A549 (cell line): ENCODE data around the gene CNOT3. TPM values are rescaled to one million over a fixed set of nuclear protein-coding genes. Genes with fewer than 3 reads are reported as not detected.

Source experiments
- ATAC-seq, 2 experiments: fragments of 200-7000 bp in 1 of 2; fragments of >200 bp in 1 of 2; cut with Nextera tagmentation in 1 of 2; cut with Tn5 transposase in 1 of 2; 3 replicates each; pipeline versions ENCODE4 v1.8.0 to v1.9.1; 2018 to 2020; ENCODE audit warnings: mild to moderate bottlenecking in 1 of 2, moderate library complexity in 1 of 2
- CTCF ChIA-PET: fragments of 300-600 bp; sonication (Branson Sonifier 250); formaldehyde crosslinking; extraction: SDS; loops from one replicate; lab custom pipeline; 2021; ENCODE audit warnings: antibody characterized with exemption, inconsistent platforms; lab: Yijun Ruan, JAX
- POLR2A ChIA-PET: fragments of 350-600 bp; formaldehyde crosslinking; extraction: SDS; loops from one replicate; lab custom pipeline; 2021; ENCODE audit warnings: antibody characterized with exemption, inconsistent platforms; lab: Yijun Ruan, JAX
- DNase-seq, 2 experiments: peaks; one replicate each; pipeline versions ENCODE4 v3.0.0 to v3.0.0-alpha.2; 2011 to 2016; ENCODE audit warnings: low read depth in 1 of 2, low spot score in 1 of 2
- FAIRE-seq: peaks from 2 replicates; lab custom pipeline; 2011; peaks lifted over from hg19 to GRCh38; lab: Jason Lieb, UNC
- H3K27ac ChIP-seq, 2 experiments: fragments of >200 bp; sonication (Bioruptor Twin); formaldehyde crosslinking; 3 replicates each; pipeline ENCODE4 v1.5.1; 2016 to 2017
- H3K4me1 ChIP-seq: fragments of >200 bp; sonication (Bioruptor Twin); formaldehyde crosslinking; 3 replicates; pipeline ENCODE4 v1.6.1; 2016
- H3K4me2 ChIP-seq: fragments of >200 bp; sonication (Bioruptor Twin); formaldehyde crosslinking; 3 replicates; pipeline ENCODE4 v1.6.1; 2016
- H3K4me3 ChIP-seq: fragments of >200 bp; sonication (Bioruptor Twin); formaldehyde crosslinking; 3 replicates; pipeline ENCODE4 v1.5.1; 2016
- H3K9me3 ChIP-seq: fragments of >200 bp; sonication (Bioruptor Twin); formaldehyde crosslinking; 3 replicates; pipeline ENCODE4 v1.6.1; 2016
- CBX8 ChIP-seq: fragments of 200-600 bp; sonication (generic); IDR thresholded peaks from 2 replicates; pipeline ENCODE4 v1.6.1; 2016
- CTCF ChIP-seq: fragments of >200 bp; sonication (Bioruptor Twin); formaldehyde crosslinking; IDR thresholded peaks from 3 replicates; pipeline ENCODE4 v1.5.1; 2016
- EHF ChIP-seq: fragments of 250-450 bp; sonication (Bioruptor Pico); IDR thresholded peaks from 2 replicates; pipeline ENCODE4 v1.5.0; 2020; ENCODE audit warnings: mild to moderate bottlenecking
- EHMT2 ChIP-seq: fragments of 200-600 bp; sonication (generic); IDR thresholded peaks from 2 replicates; pipeline ENCODE4 v1.6.1; 2016; ENCODE audit warnings: antibody characterized with exemption, low read depth, mild to moderate bottlenecking, moderate library complexity
- EP300 ChIP-seq, 2 experiments: fragments of >200 bp; sonication (Bioruptor Twin); formaldehyde crosslinking; IDR thresholded peaks; 2 replicates in 1 of 2; 3 replicates in 1 of 2; pipeline ENCODE4 v1.6.1; 2016 to 2017
- FOSB ChIP-seq: fragments of 250-450 bp; sonication (Bioruptor Pico); IDR thresholded peaks from 2 replicates; pipeline ENCODE4 v1.5.0; 2020; ENCODE audit warnings: mild to moderate bottlenecking, moderate library complexity
- FOSL2 ChIP-seq, 2 experiments: fragments of 450-650 bp in 1 of 2; fragments of >200 bp in 1 of 2; sonication (Bioruptor Twin) in 1 of 2; formaldehyde crosslinking; IDR thresholded peaks; 2 replicates each; pipeline versions ENCODE4 v1.5.0 to v1.6.1; 2016 to 2020; ENCODE audit warnings: mild to moderate bottlenecking in 1 of 2, moderate library complexity in 1 of 2
- HDAC2 ChIP-seq: fragments of 200-600 bp; sonication (generic); IDR thresholded peaks from 2 replicates; pipeline ENCODE4 v1.6.1; 2016
- HOXA7 ChIP-seq: fragments of 250-450 bp; sonication (Bioruptor Pico); IDR thresholded peaks from 2 replicates; pipeline ENCODE4 v1.5.0; 2020; ENCODE audit warnings: mild to moderate bottlenecking, moderate library complexity
- JUN ChIP-seq, 2 experiments: fragments of >200 bp; sonication (Bioruptor Twin); formaldehyde crosslinking; IDR thresholded peaks; 2 replicates in 1 of 2; 3 replicates in 1 of 2; pipeline ENCODE4 v1.6.1; 2016 to 2017
- JUNB ChIP-seq: fragments of >200 bp; sonication (Bioruptor Twin); formaldehyde crosslinking; IDR thresholded peaks from 2 replicates; pipeline ENCODE4 v1.6.1; 2016
- KDM5A ChIP-seq: fragments of 200-600 bp; sonication (generic); IDR thresholded peaks from 2 replicates; pipeline ENCODE4 v1.6.1; 2016; ENCODE audit warnings: antibody characterized with exemption, mild to moderate bottlenecking
- MAFK ChIP-seq: fragments of 450-650 bp; IDR thresholded peaks from 2 replicates; pipeline ENCODE4 v1.6.1; 2014; ENCODE audit not compliant: partially characterized antibody
- MAZ ChIP-seq: fragments of 150-350 bp; IDR thresholded peaks from 2 replicates; pipeline ENCODE4 v1.6.1; 2014; ENCODE audit warnings: antibody characterized with exemption, low read depth, low read length, borderline replicate concordance
- MYC ChIP-seq: IDR thresholded peaks from 2 replicates; pipeline ENCODE4 v1.6.1; 2012; ENCODE audit warnings: mild to moderate bottlenecking, inconsistent platforms, low read length, improper control_type of control experiment, borderline replicate concordance
- PHF8 ChIP-seq: fragments of 200-600 bp; sonication (generic); IDR thresholded peaks from 2 replicates; pipeline ENCODE4 v1.6.1; 2016; ENCODE audit warnings: low read depth, mild to moderate bottlenecking, antibody characterized with exemption, moderate library complexity, borderline replicate concordance
- POLR2A ChIP-seq: IDR thresholded peaks from 2 replicates; pipeline ENCODE4 v1.6.1; 2012; ENCODE audit warnings: mild to moderate bottlenecking, low read length
- POLR2AphosphoS2 ChIP-seq: conservative IDR thresholded peaks from 2 replicates; pipeline ENCODE4 v1.6.1; 2012; ENCODE audit warnings: low read length, improper control_type of control experiment, inconsistent platforms
- RARB ChIP-seq: fragments of 250-450 bp; sonication (Bioruptor Pico); IDR thresholded peaks from 2 replicates; pipeline ENCODE4 v1.8.0; 2021; ENCODE audit warnings: mild to moderate bottlenecking, moderate library complexity
- SMC3 ChIP-seq: fragments of >200 bp; sonication (Bioruptor Twin); formaldehyde crosslinking; IDR thresholded peaks from 3 replicates; pipeline ENCODE4 v1.6.1; 2018; ENCODE audit warnings: inconsistent platforms
- SREBF2 ChIP-seq: fragments of 450-650 bp; IDR thresholded peaks from 2 replicates; pipeline ENCODE4 v1.6.1; 2014; ENCODE audit warnings: mild to moderate bottlenecking, moderate library complexity
- ZNF302 ChIP-seq: fragments of 250-450 bp; sonication (Bioruptor Pico); IDR thresholded peaks from 2 replicates; pipeline ENCODE4 v1.9.0; 2021; ENCODE audit warnings: inconsistent platforms, mild to moderate bottlenecking, moderate library complexity
- WGBS: methylation state at CpG from one replicate; pipeline ENCODE4 v1.1.6; 2017; ENCODE audit errors: missing lambda C conversion rate; 5-methylcytosine and 5-hydroxymethylcytosine counted together
- polyA plus RNA-seq, 4 experiments: library from polyadenylated mRNA; depleted of rRNA in 3 of 4; stranded (reverse); fragments of >200 nt; fragmentation: RNase III in 1 of 4; extraction: RNeasy Plus Mini Kit Qiagen cat#74134 plus additional on column Dnase treatment in 1 of 4; gene quantifications; 2 replicates in 3 of 4; 3 replicates in 1 of 4; pipeline ENCODE4 v1.2.3, GENCODE V29; 2011 to 2017
- TF ChIP-seq, protein P1 (sequence below): fragments of 450-650 bp; IDR thresholded peaks from 2 replicates; pipeline ENCODE4 v1.6.1; 2014; ENCODE audit warnings: antibody characterized with exemption
- TF ChIP-seq, protein P2 (sequence below): IDR thresholded peaks from 2 replicates; pipeline ENCODE4 v1.6.1; 2012
- TF ChIP-seq, protein P3 (sequence below): fragments of 200-600 bp; sonication (generic); IDR thresholded peaks from 2 replicates; pipeline ENCODE4 v1.6.1; 2016; ENCODE audit warnings: antibody characterized with exemption, mild to moderate bottlenecking, moderate library complexity

CNOT3 gene
- polyA plus RNA-seq, 2 of the 4 experiments (the other 2 are of a cell fraction), result 24.9 to 59.2 TPM

DNA sequence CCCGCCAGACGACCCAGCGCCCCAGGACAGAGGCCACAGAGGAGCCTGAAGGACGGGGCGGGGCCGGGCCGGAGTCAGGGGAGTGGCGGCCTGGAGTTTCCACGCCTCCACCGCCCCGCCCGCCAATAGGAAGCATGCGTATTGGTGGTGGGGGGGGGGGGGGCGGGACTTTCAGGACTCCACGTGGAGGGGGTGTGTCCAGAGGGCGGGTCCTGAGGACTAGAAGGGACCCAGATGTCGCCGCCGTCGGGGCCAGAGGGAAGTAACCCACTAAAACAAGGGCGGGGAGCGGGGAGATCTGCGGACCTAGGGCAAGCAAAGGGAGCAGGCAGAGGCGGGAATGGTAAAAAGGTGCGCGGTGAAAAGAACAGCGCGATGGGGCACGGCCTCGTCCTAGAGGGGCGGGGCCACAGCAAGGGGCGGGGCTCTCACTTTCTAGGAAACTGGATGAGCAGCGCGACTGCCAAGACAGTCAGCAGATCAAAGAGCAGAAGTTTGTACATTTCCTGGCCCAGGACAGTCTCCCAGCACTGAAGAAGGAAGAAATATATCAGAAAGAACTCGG is 24.8 kb downstream of the CNOT3 start:
- peak overlapping the region in 1 of 2 experiments; percentile 54; a peak in 2 of 6 replicates for H3K27ac ChIP-seq
- H3K9me3 ChIP-seq, result no peaks in the 10 kb centered on the region
- 2% methylated on average over 22 of the region's 35 CpGs for WGBS
- peak overlapping the region; percentile 81 for H3K4me2 ChIP-seq
- peak; percentile 22 to 33 for ATAC-seq
- ChIA-PET POLR2A (interaction anchor here (1.1 kb wide), 1 partner anchor 27 kb away, joined by 3 read pairs; the partner anchor contains the start of gene MBOAT7), CTCF (no interaction called here)
- TF ChIP-seq MAZ (no peak), MAFK (no peak), JUN (IDR thresholded peaks at IDR 0.05) (peak in 1 of 2 experiments; percentile 44; a peak in 1 of 5 replicates), MYC (0 out of 2 replicates have a peak, but pooled peaks have one; percentile 60), ZNF302 (CRISPR knock-in tag) (no peak), HDAC2 (no peak), JUNB (no peak), RARB (CRISPR knock-in tag) (no peak)
- TF ChIP-seq, protein P1, sequence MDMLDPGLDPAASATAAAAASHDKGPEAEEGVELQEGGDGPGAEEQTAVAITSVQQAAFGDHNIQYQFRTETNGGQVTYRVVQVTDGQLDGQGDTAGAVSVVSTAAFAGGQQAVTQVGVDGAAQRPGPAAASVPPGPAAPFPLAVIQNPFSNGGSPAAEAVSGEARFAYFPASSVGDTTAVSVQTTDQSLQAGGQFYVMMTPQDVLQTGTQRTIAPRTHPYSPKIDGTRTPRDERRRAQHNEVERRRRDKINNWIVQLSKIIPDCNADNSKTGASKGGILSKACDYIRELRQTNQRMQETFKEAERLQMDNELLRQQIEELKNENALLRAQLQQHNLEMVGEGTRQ, result peak; percentile 23; the same call in 1 of the 2 replicates
- TF ChIP-seq, protein P2, sequence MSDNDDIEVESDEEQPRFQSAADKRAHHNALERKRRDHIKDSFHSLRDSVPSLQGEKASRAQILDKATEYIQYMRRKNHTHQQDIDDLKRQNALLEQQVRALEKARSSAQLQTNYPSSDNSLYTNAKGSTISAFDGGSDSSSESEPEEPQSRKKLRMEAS, result peak; percentile 58
- peak; percentile 78 to 89 for DNase-seq
- no peak for FAIRE-seq
- H3K4me1 ChIP-seq, result peaks cover 31% of the 10 kb centered on the region
- H3K4me3 ChIP-seq, result peak overlapping the region; percentile 49

DNA sequence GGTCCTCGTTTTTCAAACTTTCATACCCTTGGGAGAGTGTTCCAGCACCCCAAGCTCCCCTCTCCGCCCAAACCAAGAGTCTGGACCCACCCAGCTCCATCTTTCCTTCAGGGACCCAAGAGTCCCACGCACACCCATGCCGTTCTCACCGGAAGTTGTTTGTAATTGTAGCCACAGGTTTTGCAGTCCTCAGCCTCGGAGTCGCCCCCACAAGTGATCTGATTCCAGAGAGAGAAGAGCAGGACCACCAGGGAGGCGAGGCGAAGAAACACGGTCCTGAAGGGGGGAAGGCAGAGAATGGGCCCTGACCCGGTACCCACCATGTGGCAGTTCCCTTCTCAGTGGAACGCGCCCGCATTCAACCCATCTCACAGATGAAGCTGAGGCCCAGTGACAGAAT is 25.3 kb downstream of the CNOT3 start:
- no peak for TF ChIP-seq FOSB
- no peak for TF ChIP-seq FOSL2 (IDR thresholded peaks at IDR 0.05)
- no peak for TF ChIP-seq FOSL2 (CRISPR knock-in tag; IDR thresholded peaks at IDR 0.05)
- no peak for TF ChIP-seq HOXA7
- no peak for TF ChIP-seq POLR2AphosphoS2
- TF ChIP-seq SMC3, result no peak
- TF ChIP-seq CBX8, result no peak
- no peak for TF ChIP-seq POLR2A
- no peak for TF ChIP-seq CTCF
- no peak for TF ChIP-seq EP300 (IDR thresholded peaks at IDR 0.05)
- no peak for TF ChIP-seq PHF8
- no peak for TF ChIP-seq EHMT2
- TF ChIP-seq EHF (CRISPR knock-in tag), result no peak
- no peak for TF ChIP-seq KDM5A
- TF ChIP-seq, protein P1, result no peak
- TF ChIP-seq, protein P2, result no peak
- no peak for TF ChIP-seq SREBF2
- TF ChIP-seq, protein P3, sequence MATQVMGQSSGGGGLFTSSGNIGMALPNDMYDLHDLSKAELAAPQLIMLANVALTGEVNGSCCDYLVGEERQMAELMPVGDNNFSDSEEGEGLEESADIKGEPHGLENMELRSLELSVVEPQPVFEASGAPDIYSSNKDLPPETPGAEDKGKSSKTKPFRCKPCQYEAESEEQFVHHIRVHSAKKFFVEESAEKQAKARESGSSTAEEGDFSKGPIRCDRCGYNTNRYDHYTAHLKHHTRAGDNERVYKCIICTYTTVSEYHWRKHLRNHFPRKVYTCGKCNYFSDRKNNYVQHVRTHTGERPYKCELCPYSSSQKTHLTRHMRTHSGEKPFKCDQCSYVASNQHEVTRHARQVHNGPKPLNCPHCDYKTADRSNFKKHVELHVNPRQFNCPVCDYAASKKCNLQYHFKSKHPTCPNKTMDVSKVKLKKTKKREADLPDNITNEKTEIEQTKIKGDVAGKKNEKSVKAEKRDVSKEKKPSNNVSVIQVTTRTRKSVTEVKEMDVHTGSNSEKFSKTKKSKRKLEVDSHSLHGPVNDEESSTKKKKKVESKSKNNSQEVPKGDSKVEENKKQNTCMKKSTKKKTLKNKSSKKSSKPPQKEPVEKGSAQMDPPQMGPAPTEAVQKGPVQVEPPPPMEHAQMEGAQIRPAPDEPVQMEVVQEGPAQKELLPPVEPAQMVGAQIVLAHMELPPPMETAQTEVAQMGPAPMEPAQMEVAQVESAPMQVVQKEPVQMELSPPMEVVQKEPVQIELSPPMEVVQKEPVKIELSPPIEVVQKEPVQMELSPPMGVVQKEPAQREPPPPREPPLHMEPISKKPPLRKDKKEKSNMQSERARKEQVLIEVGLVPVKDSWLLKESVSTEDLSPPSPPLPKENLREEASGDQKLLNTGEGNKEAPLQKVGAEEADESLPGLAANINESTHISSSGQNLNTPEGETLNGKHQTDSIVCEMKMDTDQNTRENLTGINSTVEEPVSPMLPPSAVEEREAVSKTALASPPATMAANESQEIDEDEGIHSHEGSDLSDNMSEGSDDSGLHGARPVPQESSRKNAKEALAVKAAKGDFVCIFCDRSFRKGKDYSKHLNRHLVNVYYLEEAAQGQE, result no peak
- Histone ChIP-seq H3K4me1 (peaks cover 31% of the 10 kb centered on the region), H3K27ac (peak overlapping the region in 1 of 2 experiments; percentile 5; a peak in 1 of 6 replicates), H3K4me3 (peak overlapping the region; percentile 49), H3K9me3 (no peaks in the 10 kb centered on the region), H3K4me2 (peak overlapping the region; percentile 81)
- WGBS, result 81% methylated on average over 14 of the region's 14 CpGs
- DNase-seq, result no peak
- ChIA-PET POLR2A (interaction anchor here (1.1 kb wide), 1 partner anchor 27 kb away, joined by 3 read pairs; the partner anchor contains the start of gene MBOAT7), CTCF (interaction anchor here (0.6 kb wide), 1 partner anchor 21 kb away, joined by 3 read pairs; no protein-coding TSS in a partner anchor)
- no peak for FAIRE-seq
- ATAC-seq, result no peak
